Activated T-cell treated with anti-CD3 and anti-CD28 coated beads, Interleukin-2, amount 50 U/mL, for 4 hours (primary cell): Measurements from ENCODE around the gene MEGF8. TPM values are rescaled to one million over a fixed set of nuclear protein-coding genes. Genes with fewer than 3 reads are reported as not detected.

Experiments used
- ATAC-seq, 2 donors: fragments of 200-7000 bp; cut with Tn5 transposase; one replicate each; pipeline ENCODE4 v1.10.0; 2021
- DNase-seq: peaks from one replicate; pipeline ENCODE4 v3.0.0-alpha.2; 2020
- H3K27me3 Mint-ChIP-seq: one replicate; pipeline ENCODE4 v1.8.0; 2021; ENCODE audit warnings: low read depth, mixed read lengths
- H3K36me3 Mint-ChIP-seq: one replicate; pipeline ENCODE4 v1.8.0; 2022; ENCODE audit warnings: mixed read lengths; ENCODE audit not compliant: insufficient read depth
- H3K4me1 Mint-ChIP-seq: one replicate; pipeline ENCODE4 v1.8.0; 2021; ENCODE audit warnings: low read depth, mixed read lengths
- H3K4me3 Mint-ChIP-seq: one replicate; pipeline ENCODE4 v1.8.0; 2021; ENCODE audit warnings: mild to moderate bottlenecking, moderate library complexity, mixed read lengths
- H3K9me3 Mint-ChIP-seq: one replicate; pipeline ENCODE4 v1.8.0; 2021; ENCODE audit warnings: mixed read lengths
- total RNA-seq, 3 donors: library from RNA; stranded (reverse); gene quantifications; one replicate each; pipeline ENCODE4 v1.2.1, GENCODE V29; 2021

Gene MEGF8
- total RNA-seq, 3 donors from 2014 or later, result 6.9 to 7.6 (median 6.9) TPM

DNA sequence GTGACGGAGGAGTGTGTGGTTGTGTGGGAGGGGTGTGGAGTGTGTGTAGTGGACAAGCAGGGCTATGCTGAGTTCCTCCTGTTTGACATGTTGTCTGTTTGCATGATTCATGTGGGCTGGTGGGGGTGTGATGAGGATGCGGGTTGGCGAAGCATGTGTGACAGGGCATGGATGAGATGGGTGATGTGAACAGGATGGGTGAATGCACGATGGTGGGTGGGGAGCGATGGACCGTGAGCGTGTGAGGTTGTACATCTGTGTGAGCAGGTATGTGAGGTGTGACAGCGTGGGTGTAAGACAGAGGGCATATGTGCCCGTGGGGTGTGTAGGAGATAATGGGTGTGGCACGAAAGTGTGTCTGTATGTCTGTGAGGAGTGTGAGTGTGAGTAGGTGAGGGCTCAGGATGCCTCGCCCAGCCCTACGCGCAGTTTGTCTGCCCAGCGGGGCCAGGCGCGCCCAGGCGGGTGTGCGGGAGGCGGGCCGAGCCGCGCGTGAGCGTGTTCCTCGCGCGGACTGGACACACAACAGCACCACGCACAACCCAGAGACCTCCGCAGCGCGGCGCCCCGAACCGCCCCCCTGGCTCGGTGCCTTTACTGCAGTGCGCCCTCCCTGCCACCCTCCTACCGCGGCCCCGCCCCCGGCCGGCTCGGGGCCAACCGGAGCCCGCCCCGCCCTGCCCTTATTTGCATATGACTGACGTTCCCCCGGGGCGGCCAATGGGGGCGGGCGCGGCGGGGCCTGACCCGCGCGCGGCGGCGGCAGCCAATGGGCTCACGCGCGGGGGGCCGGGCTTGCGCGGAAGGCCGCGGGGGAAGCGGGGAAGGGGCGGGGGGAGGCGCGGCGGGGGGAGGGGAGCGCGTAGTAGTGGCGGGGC, 42.0 kb upstream of the MEGF8 start:
- DNase-seq (peak; percentile 95), ATAC-seq (peak; percentile 71 to 74)
- peaks cover 2% of the 10 kb centered on the region for H3K36me3 Mint-ChIP-seq
- H3K4me3 Mint-ChIP-seq, result no peak overlapping the region
- peaks cover 45% of the 10 kb centered on the region for H3K4me1 Mint-ChIP-seq
- no peaks in the 10 kb centered on the region for H3K9me3 Mint-ChIP-seq
- no peaks in the 10 kb centered on the region for H3K27me3 Mint-ChIP-seq

DNA sequence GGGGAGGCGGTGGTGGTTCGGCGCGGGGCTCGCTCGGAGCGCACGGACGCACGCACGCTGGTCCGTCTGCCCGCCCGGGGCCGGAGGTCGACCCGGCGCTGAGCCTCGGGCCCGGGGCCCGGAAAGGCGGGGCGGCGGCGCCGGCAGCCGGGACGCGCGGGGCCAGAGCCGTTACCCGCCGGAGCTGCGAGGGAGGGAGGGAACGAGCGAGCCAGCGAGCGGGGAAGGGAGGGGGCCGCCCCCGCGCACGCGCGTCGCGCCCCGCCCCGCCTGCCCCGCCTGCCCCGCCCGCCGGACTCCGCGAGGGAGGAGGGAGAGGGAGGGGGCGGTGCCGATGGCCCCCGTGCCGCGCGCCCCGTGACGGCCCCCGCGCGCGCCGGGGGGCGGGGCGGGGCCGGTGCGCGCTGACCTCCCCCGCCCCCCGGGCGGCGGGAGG, 41.4 kb upstream of the MEGF8 start:
- Mint-ChIP-seq H3K4me1 (peaks cover 38% of the 10 kb centered on the region), H3K4me3 (no peak overlapping the region), H3K36me3 (peaks cover 3% of the 10 kb centered on the region), H3K27me3 (no peaks in the 10 kb centered on the region), H3K9me3 (no peaks in the 10 kb centered on the region)
- ATAC-seq, result peak; percentile 31 to 38
- DNase-seq, result peak; percentile 69

DNA sequence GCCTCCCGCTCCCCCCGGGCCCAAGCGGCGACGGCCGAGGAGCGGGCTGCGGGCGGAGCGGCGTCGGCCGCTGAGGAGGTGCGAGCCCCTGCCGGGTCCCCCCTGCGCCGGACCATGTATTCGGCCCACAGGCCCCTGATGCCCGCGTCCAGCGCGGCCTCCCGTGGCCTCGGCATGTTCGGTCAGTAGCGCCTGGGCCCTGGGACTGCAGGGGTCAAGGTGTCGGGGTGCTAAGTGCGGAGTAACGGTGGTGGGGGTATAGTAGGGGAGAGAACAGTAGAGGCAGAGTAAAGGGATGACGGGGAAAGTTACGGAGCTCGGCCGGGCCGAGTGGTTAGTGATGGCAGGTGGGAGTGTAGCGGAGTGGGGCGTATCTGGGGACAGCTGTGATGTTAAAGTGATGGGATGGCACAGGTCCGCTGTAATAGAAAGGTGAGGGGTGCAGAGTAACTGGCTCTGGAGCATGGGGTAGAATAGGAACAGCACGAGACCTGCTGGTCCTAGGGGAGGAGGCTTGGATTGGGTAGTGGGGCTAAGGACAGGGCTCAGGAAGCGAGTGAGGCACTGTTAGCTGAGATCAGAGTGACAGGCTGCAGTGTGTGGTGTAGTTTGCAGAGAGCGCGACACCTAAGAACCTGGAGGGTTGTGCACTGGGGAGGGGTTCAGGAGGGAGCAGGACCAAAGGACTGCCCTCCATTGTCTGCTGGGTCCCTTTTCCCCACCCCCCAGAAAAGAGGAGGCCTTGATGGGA, 40.7 kb upstream of the MEGF8 start:
- Mint-ChIP-seq H3K4me3 (peak overlapping the region; percentile 93), H3K4me1 (peaks cover 32% of the 10 kb centered on the region), H3K9me3 (no peaks in the 10 kb centered on the region), H3K36me3 (peaks cover 3% of the 10 kb centered on the region), H3K27me3 (no peaks in the 10 kb centered on the region)
- DNase-seq (no peak), ATAC-seq (no peak)

- H3K36me3 Mint-ChIP-seq, result peaks cover 3% of the 10 kb centered on the region
- H3K9me3 Mint-ChIP-seq, result no peaks in the 10 kb centered on the region
- no peak for DNase-seq
- H3K27me3 Mint-ChIP-seq, result no peaks in the 10 kb centered on the region
- peak overlapping the region; percentile 93 for H3K4me3 Mint-ChIP-seq
- peaks cover 31% of the 10 kb centered on the region for H3K4me1 Mint-ChIP-seq
- ATAC-seq, result no peak
These were observed 39.9 kb upstream of the MEGF8 start for GRCh38 chr19:42285541-42285941.

- peaks cover 3% of the 10 kb centered on the region for H3K36me3 Mint-ChIP-seq
- peaks cover 31% of the 10 kb centered on the region for H3K4me1 Mint-ChIP-seq
- no peaks in the 10 kb centered on the region for H3K9me3 Mint-ChIP-seq
- DNase-seq, result no peak
- H3K27me3 Mint-ChIP-seq, result no peaks in the 10 kb centered on the region
- peak overlapping the region; percentile 93 for H3K4me3 Mint-ChIP-seq
- ATAC-seq, result no peak
These were observed 39.5 kb upstream of the MEGF8 start for GRCh38 chr19:42285988-42286348.

DNA sequence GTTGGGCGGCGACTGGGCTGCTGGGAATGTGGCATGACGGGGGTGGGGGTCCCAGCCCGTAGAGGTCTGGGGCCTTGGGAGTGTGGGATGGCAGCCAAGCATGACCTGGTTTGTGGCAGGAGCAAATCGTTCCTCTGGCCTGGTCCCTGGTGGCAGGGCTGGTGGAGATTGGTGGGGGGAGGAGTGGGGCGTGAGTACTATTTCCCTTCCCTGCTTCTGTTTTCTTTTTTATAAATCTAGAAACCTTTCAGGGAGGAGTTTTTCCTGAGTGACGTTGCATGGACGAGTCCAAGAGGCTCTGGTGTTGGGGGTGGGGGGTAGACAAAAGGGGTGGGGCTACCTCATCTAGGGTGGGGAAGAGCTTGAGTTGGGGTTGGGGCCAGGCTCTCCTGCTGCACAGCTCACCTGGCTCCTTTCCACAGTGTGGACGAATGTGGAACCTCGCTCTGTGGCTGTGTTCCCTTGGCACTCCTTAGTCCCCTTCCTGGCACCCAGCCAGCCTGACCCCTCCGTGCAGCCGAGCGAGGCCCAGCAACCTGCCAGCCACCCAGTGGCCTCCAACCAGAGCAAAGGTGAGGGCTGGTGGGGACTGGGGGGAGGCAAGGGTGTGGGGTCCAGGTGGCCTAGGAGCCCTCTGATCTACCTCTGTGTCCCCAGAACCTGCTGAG, 39.0 kb upstream of the MEGF8 start:
- no peaks in the 10 kb centered on the region for H3K9me3 Mint-ChIP-seq
- peaks cover 3% of the 10 kb centered on the region for H3K36me3 Mint-ChIP-seq
- H3K4me3 Mint-ChIP-seq, result peak overlapping the region; percentile 24
- no peaks in the 10 kb centered on the region for H3K27me3 Mint-ChIP-seq
- DNase-seq (no peak), ATAC-seq (no peak)
- peaks cover 28% of the 10 kb centered on the region for H3K4me1 Mint-ChIP-seq

GRCh38 chr19:42287017-42287826, 38.2 kb upstream of the MEGF8 start:
- DNase-seq, result no peak
- peaks cover 3% of the 10 kb centered on the region for H3K36me3 Mint-ChIP-seq
- no peak for ATAC-seq
- H3K4me1 Mint-ChIP-seq, result peaks cover 26% of the 10 kb centered on the region
- H3K9me3 Mint-ChIP-seq, result no peaks in the 10 kb centered on the region
- no peaks in the 10 kb centered on the region for H3K27me3 Mint-ChIP-seq
- peak overlapping the region; percentile 46 for H3K4me3 Mint-ChIP-seq

- H3K27me3 Mint-ChIP-seq, result no peaks in the 10 kb centered on the region
- ATAC-seq (no peak), DNase-seq (no peak)
- H3K36me3 Mint-ChIP-seq, result peaks cover 3% of the 10 kb centered on the region
- H3K4me1 Mint-ChIP-seq, result peaks cover 21% of the 10 kb centered on the region
- no peaks in the 10 kb centered on the region for H3K9me3 Mint-ChIP-seq
- no peak overlapping the region for H3K4me3 Mint-ChIP-seq
These were observed 37.7 kb upstream of the MEGF8 start for GRCh38 chr19:42287827-42288107.

DNA sequence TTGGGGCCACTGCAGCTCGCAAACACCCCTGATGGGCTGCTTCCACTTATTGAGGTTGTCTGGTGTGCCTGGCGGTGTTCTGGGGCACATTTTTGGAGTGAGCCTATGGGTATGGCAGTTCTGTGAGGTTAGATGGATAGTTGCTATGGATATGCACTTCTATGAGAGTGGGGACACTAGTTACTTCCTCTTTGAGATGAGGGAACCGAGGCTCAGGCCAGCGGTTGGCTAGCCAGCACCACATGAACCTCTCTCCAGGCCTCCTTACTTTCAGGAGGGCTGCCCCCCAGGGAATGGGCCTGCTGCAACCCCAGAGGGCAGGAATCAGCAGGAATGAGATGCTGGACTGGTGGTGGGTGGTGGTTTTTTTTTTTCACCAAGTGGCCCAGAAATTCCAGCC, 37.0 kb upstream of the MEGF8 start:
- H3K36me3 Mint-ChIP-seq, result peaks cover 3% of the 10 kb centered on the region

GRCh38 chr19:42288881-42289555, 36.4 kb upstream of the MEGF8 start:
- Mint-ChIP-seq H3K27me3 (no peaks in the 10 kb centered on the region), H3K36me3 (peaks cover 4% of the 10 kb centered on the region), H3K9me3 (no peaks in the 10 kb centered on the region), H3K4me3 (no peak overlapping the region), H3K4me1 (peaks cover 21% of the 10 kb centered on the region)
- no peak for ATAC-seq
- DNase-seq, result no peak

More for the DNA sequence above, 37.0 kb upstream of the MEGF8 start:
- Mint-ChIP-seq H3K9me3 (no peaks in the 10 kb centered on the region), H3K4me3 (no peak overlapping the region), H3K4me1 (peaks cover 21% of the 10 kb centered on the region), H3K27me3 (no peaks in the 10 kb centered on the region)
- no peak for DNase-seq
- ATAC-seq, result no peak

DNA sequence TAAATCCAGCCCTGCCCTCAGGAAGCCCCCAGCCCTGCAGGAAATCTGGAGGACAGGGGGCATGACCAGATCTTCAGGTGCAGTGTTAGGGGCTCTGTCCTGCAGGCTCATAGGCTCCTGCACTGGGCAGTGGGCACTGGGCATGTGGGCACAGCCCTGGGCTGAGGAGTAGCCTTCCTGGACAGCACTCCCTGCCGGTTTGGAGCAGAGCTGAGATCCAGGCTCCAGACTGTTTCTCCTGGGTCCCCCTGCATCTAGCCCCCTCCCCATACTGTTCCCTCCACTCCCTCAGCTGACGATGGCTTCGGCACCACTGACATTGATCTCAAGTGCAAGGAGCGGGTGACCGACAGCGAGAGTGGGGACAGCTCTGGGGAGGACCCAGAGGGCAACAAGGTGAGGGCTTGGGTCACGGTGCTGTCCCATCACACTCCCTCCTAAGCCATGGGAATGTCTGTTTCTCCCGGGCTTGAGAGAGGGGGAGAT, 35.8 kb upstream of the MEGF8 start:
- Mint-ChIP-seq H3K4me1 (peaks cover 21% of the 10 kb centered on the region), H3K9me3 (no peaks in the 10 kb centered on the region), H3K36me3 (peaks cover 4% of the 10 kb centered on the region), H3K27me3 (no peaks in the 10 kb centered on the region), H3K4me3 (no peak overlapping the region)
- ATAC-seq (no peak), DNase-seq (no peak)

DNA sequence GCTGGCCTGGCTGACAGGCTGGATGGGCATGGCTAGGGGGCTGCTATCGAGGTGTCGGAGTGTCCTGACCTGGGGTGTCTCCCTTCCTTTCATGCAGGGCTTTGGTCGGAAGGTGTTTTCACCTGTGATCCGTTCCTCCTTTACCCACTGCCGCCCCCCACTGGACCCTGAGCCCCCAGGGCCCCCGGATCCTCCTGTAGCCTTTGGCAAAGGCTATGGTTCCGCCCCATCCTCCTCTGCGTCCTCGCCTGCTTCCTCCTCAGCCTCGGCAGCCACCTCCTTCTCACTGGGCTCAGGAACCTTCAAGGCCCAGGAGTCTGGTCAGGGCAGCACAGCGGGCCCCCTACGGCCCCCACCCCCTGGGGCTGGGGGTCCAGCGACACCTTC, 35.3 kb upstream of the MEGF8 start:
- no peak for ATAC-seq
- H3K4me3 Mint-ChIP-seq, result no peak overlapping the region

DNA sequence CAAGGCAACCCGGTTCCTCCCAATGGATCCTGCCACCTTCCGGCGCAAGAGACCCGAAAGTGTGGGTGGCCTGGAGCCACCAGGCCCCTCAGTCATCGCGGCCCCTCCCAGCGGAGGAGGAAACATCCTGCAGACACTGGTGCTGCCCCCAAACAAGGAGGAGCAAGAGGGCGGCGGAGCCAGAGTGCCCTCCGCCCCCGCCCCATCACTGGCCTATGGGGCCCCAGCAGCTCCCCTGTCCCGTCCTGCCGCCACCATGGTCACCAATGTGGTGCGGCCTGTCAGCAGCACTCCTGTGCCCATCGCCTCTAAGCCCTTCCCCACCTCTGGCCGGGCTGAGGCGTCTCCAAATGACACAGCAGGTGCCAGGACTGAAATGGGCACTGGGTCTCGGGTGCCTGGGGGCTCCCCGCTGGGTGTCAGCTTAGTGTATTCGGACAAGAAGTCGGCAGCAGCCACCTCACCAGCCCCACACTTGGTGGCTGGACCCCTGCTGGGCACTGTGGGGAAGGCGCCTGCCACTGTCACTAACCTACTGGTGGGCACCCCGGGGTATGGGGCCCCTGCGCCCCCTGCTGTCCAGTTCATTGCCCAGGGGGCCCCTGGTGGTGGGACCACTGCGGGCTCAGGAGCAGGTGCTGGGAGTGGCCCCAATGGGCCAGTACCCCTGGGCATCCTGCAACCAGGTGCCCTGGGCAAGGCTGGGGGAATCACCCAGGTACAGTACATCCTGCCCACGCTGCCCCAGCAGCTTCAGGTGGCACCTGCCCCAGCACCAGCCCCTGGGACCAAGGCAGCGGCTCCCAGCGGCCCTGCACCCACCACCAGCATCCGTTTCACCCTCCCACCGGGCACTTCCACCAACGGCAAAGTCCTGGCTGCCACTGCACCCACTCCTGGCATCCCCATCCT, 34.7 kb upstream of the MEGF8 start:
- peaks cover 4% of the 10 kb centered on the region for H3K36me3 Mint-ChIP-seq
- no peaks in the 10 kb centered on the region for H3K27me3 Mint-ChIP-seq
- DNase-seq, result peak; percentile 60
- H3K4me3 Mint-ChIP-seq, result no peak overlapping the region
- H3K9me3 Mint-ChIP-seq, result no peaks in the 10 kb centered on the region
- peaks cover 10% of the 10 kb centered on the region for H3K4me1 Mint-ChIP-seq
- ATAC-seq, result peak; percentile 71 to 74

More for the DNA sequence above, 35.3 kb upstream of the MEGF8 start:
- no peaks in the 10 kb centered on the region for H3K9me3 Mint-ChIP-seq
- peaks cover 4% of the 10 kb centered on the region for H3K36me3 Mint-ChIP-seq
- no peak for DNase-seq
- no peaks in the 10 kb centered on the region for H3K27me3 Mint-ChIP-seq
- H3K4me1 Mint-ChIP-seq, result peaks cover 16% of the 10 kb centered on the region
